GM19239 (cell line): ENCODE results near the gene NRTN.

Experiments
- DNase-seq: peaks from one replicate; pipeline ENCODE4 v3.0.0; 2011; ENCODE audit warnings: low spot score; ENCODE audit not compliant: insufficient read length
- FAIRE-seq: peaks from 2 replicates; lab custom pipeline; 2011; peaks lifted over from hg19 to GRCh38; lab: Jason Lieb, UNC

Gene NRTN

DNA sequence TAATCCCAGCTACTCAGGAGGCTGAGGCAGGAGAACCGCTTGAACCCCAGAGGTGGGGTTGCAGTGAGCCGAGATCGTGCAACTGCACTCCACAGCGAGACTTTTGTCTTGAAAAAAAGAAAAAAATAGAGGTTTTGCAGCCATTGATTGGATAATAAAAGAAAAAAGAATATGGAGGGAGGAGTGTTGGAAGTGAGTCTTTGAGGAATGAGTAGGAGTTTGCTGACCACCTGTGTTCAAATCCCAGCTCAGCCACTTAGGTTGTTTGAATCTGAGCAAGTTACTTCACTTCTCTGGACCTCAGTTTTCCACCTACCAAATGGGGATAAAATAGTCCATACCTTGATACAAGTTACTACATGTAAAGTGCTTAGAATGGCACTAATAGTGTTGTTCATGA is 6.2 kb downstream of the NRTN start:
- DNase-seq (no peak), FAIRE-seq (no peak)

GRCh38 chr19:5814123-5814851 is 9.4 kb downstream of the NRTN start:
- FAIRE-seq = no peak
- DNase-seq = no peak

DNA sequence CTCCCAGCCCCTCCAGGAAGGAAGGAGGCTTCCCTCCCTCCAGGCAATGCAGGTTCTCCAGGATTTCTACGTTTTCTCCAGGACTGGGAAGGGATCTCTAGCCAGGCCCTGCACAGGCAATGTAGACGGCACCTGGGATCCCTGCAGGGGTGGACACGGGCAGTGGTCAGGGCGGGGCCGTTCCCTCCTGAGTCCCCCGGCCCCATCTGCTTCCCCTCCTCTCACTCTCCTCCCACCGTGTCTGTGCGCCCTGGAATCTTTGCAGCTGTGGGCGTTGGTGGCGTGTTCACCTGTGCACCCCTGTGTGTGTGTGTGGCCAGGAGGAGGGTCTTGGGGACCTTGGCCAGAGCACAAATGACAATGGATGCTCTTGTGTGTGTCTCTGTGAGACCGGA is 10.0 kb downstream of the NRTN start:
- no peak for FAIRE-seq
- no peak for DNase-seq

GRCh38 chr19:5817218-5817617 is 12.4 kb downstream of the NRTN start:
- no peak for DNase-seq

DNA sequence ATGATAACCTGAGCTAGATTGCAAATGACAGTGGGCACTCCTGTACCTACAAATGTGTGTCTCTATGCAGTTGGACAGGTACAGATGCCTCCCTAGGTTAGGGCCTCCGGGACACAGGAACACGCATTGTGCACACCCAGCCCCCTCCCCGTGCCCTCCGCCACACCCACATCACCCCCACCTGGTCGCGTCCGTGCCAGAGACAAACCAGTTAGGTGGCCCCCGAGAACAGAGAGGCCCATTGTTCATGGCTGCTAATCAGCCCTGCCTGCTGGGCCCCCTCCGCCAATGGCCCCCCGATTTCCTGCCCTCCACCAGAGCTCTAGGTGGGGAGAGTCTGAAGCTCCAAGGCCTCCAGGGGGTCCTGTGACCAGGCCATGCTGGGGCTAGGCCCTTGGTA is 13.7 kb downstream of the NRTN start:
- no peak for DNase-seq
- no peak for FAIRE-seq

More at GRCh38 chr19:5817218-5817617, 12.4 kb downstream of the NRTN start:
- no peak for FAIRE-seq

DNA sequence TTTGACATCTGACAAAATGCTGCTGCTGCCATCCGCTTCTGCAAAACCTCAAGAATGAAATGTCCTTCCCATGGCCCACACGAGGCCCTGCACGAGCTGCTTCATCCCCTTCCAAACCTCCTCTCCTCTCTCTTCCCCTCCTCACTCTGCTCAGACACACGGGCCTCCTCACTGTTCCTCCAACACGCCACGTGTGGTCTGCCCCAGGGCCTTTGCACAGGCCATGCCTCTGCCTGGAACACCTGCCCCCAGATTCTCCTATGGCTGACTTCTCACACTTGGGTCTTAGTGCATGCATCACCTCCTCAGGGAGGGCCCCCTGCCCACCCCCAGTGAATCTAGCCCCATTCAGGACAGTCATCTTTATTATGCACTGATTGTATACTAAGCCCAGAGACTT is 15.9 kb downstream of the NRTN start:
- no peak for FAIRE-seq
- no peak for DNase-seq

GRCh38 chr19:5821521-5822180 is 16.8 kb downstream of the NRTN start:
- DNase-seq (no peak), FAIRE-seq (no peak)

DNA sequence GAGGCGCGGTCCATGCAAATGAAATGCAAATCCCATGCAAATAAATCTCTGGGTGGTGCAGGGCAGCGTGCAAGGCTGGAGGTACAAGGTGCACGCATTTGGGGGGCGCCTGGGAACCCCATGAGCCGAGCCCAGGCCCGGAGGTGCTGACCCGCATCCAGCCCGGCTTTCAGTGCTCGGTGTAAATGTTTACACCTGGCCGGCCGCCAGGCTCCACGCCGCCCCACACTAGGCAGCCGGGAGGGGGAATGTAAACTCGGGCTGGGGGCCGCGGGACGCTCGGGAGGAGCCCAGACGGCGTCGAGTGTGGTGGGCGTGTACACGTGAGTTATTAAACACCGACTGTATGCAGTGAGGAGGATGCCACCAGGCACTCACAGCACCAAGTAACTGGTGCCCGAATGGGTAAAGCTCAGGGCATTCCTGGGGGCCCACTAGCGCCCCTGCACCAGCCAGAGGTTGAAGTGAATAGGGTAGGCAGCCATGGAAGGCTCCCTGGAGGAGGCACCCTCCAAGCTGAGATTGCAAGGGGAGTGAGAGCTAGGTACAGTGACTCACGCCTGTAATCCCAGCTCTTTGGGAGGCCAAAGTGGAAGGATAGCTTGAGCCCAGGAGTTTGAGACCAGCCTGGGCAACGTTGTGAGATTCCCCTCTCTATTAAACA is 17.4 kb downstream of the NRTN start:
- no peak for DNase-seq
- FAIRE-seq = no peak

DNA sequence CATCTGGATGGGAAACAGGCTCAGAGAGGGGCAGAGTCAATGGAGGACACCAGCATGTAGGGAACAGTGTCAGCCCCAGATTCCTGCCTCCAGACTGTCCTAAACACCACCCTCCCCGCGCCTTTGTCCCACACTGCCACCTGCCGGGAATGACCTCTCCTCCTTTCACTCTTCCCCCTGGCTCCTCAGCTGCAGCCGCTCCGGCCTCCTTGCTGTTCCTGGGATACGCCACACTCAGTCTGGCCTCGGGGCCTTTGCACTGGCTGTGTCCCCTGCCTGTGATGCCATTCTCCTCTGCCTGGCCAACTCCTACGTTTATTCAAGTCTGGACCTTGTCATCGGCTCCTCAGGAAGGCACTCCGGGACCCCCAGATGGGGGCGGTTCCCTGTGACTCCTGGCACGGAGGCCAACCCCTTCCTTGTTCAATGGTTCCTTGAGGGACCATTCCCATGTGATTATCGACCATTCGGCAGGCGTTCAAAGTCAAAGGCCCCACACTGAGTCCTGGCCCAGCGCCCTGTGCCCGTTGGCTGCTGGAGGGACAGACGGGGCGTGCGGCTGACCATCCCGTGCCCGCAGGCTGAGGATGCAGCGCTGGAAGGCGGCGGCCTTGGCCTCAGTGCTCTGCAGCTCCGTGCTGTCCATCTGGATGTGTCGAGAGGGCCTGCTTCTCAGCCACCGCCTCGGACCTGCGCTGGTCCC is 18.9 kb downstream of the NRTN start:
- FAIRE-seq (no peak), DNase-seq (no peak)

- DNase-seq (no peak), FAIRE-seq (no peak)
Measured at GRCh38 chr19:5824751-5825150, 19.9 kb downstream of the NRTN start.

- FAIRE-seq (no peak), DNase-seq (no peak)
Measured at GRCh38 chr19:5825178-5825577, 20.3 kb downstream of the NRTN start.

- FAIRE-seq = peak; percentile 53
- DNase-seq = peak; percentile 40
Measured at GRCh38 chr19:5826531-5827341, 21.9 kb downstream of the NRTN start.

DNA sequence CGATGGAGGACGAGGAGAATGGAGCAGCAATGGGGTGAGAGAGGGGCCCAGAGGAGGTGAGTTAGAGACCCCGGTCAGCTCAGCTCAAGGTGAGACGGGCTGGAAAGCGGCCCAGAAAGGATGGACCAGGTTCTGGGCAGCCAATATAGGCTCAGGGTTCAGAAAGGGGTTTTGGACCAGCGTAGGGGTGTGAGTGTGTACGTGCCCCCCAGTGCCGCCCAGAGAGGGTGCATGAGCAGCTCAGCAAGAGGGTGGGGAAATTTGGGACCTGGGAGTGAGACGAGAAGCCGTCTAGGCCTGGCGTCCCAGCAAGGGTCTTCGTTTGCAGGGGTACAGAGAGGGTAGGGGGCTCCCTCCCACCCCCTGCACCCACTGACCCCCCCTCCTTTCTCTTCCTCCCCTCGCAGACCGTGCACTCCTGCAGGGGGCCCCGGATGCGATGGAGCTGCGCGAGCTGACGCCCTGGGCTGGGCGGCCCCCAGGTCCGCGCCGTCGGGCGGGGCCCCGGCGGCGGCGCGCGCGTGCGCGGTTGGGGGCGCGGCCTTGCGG is 22.5 kb downstream of the NRTN start:
- DNase-seq (no peak), FAIRE-seq (no peak)

- FAIRE-seq (peak; percentile 95), DNase-seq (peak; percentile 96)
Measured at GRCh38 chr19:5827891-5828660, 23.2 kb downstream of the NRTN start.

DNA sequence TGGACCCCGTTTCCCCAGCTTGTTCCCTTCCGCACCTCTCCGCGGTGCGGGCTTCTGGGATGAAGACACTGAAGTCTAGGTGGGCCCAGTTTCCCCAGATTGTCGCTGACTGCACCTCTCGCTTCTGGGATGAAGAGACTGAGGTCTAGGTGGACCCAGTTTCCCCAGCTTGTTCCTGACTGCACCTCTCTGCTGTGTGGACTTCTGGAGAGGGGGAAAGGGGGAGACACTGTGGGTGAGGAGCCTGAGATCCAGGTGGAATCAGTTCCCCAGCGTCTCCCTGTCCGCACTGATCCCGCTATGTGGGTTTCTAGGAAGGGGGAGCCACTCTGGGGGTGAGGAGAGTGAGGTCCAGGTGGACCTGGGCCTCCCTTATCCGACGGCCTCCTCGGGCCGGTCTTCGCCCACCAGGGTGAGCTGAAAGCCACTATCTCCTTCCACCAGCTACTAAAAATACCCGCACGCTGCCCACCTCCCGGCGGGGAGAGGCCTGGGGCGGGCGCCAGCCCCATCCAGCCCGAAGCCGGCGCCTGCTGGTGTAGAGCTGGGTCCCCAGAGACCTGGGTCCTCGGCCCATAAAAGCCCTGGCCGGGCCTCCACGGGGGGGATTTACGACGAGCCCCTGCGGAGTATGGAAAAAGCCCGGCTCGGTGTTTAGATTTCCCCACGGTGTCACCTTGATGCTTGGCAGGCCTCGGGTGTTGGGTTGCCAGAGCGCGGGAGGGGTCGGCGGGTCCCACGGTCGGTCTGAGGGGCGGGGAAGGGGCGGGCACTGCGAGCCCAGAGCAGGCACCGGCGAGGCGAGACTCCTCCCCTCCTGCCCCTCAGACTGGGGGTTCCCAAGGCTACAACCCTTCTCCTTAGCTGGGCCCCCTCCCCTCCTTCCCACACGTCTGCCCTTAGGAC is 24.0 kb downstream of the NRTN start:
- DNase-seq = peak; percentile 53
- no peak for FAIRE-seq

- FAIRE-seq = no peak
- no peak for DNase-seq
Measured at GRCh38 chr19:5829567-5830310, 24.9 kb downstream of the NRTN start.

GRCh38 chr19:5831159-5831558 is 26.3 kb downstream of the NRTN start:
- FAIRE-seq (no peak), DNase-seq (no peak)
